HepG2 (cell line): ENCODE data around the gene FFAR2. TPM values are rescaled to one million over a fixed set of nuclear protein-coding genes. Genes with fewer than 3 reads are reported as not detected.
A peak's percentile ranks its signal among the peaks of the same experiment; 100 is the strongest.

Experiments used
- AGO1 ChIP-seq: fragments of 200-400 bp; formaldehyde crosslinking; IDR thresholded peaks from 2 replicates; pipeline ENCODE4 v1.6.1; 2017; ENCODE audit warnings: mild to moderate bottlenecking, low read depth, low read length, moderate library complexity; ENCODE audit not compliant: poor library complexity, severe bottlenecking
- HMG20B ChIP-seq: conservative IDR thresholded peaks from 2 replicates; pipeline ENCODE4 v1.6.1; 2016; ENCODE audit warnings: missing genetic modification reagents, missing compliant biosample characterization
- MATR3 ChIP-seq: sonication (generic); formaldehyde crosslinking; IDR thresholded peaks from 2 replicates; pipeline ENCODE4 v1.4.0; 2020; ENCODE audit warnings: missing genetic modification reagents
- MAZ ChIP-seq, 2 experiments: sonication (generic) in 1 of 2; formaldehyde crosslinking in 1 of 2; IDR thresholded peaks; 2 replicates each; pipeline versions ENCODE4 v1.5.0 to v1.6.1; 2012 to 2020; ENCODE audit warnings: low read depth in 2 of 2, mild to moderate bottlenecking in 2 of 2, borderline replicate concordance in 1 of 2, improper control_type of control experiment in 1 of 2, low read length in 1 of 2, missing genetic modification reagents in 1 of 2, moderate library complexity in 1 of 2
- MED13 ChIP-seq: sonication (generic); formaldehyde crosslinking; IDR thresholded peaks from 2 replicates; pipeline ENCODE4 v1.5.0; 2020; ENCODE audit warnings: missing genetic modification reagents
- MXI1 ChIP-seq: IDR thresholded peaks from 3 replicates; pipeline ENCODE4 v1.6.1; 2012; ENCODE audit warnings: low read depth, low read length, inconsistent platforms, borderline replicate concordance
- NCOA2 ChIP-seq: sonication (generic); formaldehyde crosslinking; IDR thresholded peaks from 2 replicates; pipeline ENCODE4 v1.8.0; 2022; ENCODE audit warnings: inconsistent platforms
- PRMT3 ChIP-seq: sonication (generic); formaldehyde crosslinking; IDR thresholded peaks from 2 replicates; pipeline ENCODE4 v1.8.1; 2022; ENCODE audit warnings: low read depth, mild to moderate bottlenecking, moderate library complexity, missing genetic modification reagents, borderline replicate concordance
- TEAD2 ChIP-seq: sonication (generic); formaldehyde crosslinking; IDR thresholded peaks from 2 replicates; pipeline ENCODE4 v1.9.0; 2021; ENCODE audit warnings: missing genetic modification reagents
- ZFAT ChIP-seq: sonication (generic); formaldehyde crosslinking; conservative IDR thresholded peaks from 2 replicates; pipeline ENCODE4 v1.8.1; 2023; ENCODE audit warnings: missing genetic modification reagents, inconsistent platforms
- ZFP36L2 ChIP-seq: sonication (generic); formaldehyde crosslinking; IDR thresholded peaks from 2 replicates; pipeline ENCODE4 v1.4.0; 2020; ENCODE audit warnings: missing genetic modification reagents
- ZIK1 ChIP-seq: sonication (generic); formaldehyde crosslinking; IDR thresholded peaks from 2 replicates; pipeline ENCODE4 v1.5.0; 2020; ENCODE audit warnings: mild to moderate bottlenecking, low read depth, missing genetic modification reagents, borderline replicate concordance
- ZNF160 ChIP-seq: sonication (generic); formaldehyde crosslinking; IDR thresholded peaks from 2 replicates; pipeline ENCODE4 v1.8.0; 2022; ENCODE audit warnings: mild to moderate bottlenecking, inconsistent platforms, missing genetic modification reagents
- ZNF264 ChIP-seq: sonication (generic); formaldehyde crosslinking; IDR thresholded peaks from 2 replicates; pipeline ENCODE4 v1.4.0; 2020; ENCODE audit warnings: missing genetic modification reagents
- ZNF431 ChIP-seq: sonication (generic); formaldehyde crosslinking; IDR thresholded peaks from 2 replicates; pipeline ENCODE4 v1.9.0; 2022; ENCODE audit warnings: missing genetic modification reagents, low read depth, mild to moderate bottlenecking, borderline replicate concordance
- polyA plus RNA-seq, 8 experiments: library from polyadenylated mRNA; depleted of rRNA in 3 of 8; stranded (reverse) in 7 of 8; unstranded in 1 of 8; fragments of >200 nt; fragmentation: Illumina TruSeq in 4 of 8; extraction: Trizol in 4 of 8; gene quantifications; 2 replicates each; pipeline versions ENCODE4 v1.2.1 to v1.2.3, GENCODE V29; 2011 to 2016; ENCODE audit warnings: low read depth in 4 of 8, missing spikeins in 1 of 8, mixed read lengths in 1 of 8; ENCODE audit not compliant: insufficient read depth in 1 of 8
- total RNA-seq, 5 experiments: library from RNA; depleted of rRNA; stranded (reverse); fragments of >200 nt; fragmentation: Illumina TruSeq; extraction: Trizol; gene quantifications; 2 replicates each; pipeline ENCODE4 v1.2.3, GENCODE V29; 2016; ENCODE audit warnings: low read depth in 1 of 5
- TF ChIP-seq, protein P1 (sequence below): sonication (generic); formaldehyde crosslinking; IDR thresholded peaks from 2 replicates; pipeline ENCODE4 v1.4.0; 2020; ENCODE audit warnings: missing genetic modification reagents
- TF ChIP-seq, protein P2 (sequence below): sonication (generic); formaldehyde crosslinking; IDR thresholded peaks from 2 replicates; pipeline ENCODE4 v1.8.1; 2023; ENCODE audit warnings: missing genetic modification reagents, mild to moderate bottlenecking, borderline replicate concordance
- TF ChIP-seq, protein P3 (sequence below): sonication (generic); formaldehyde crosslinking; IDR thresholded peaks from 2 replicates; pipeline ENCODE4 v1.8.0; 2023; ENCODE audit warnings: mild to moderate bottlenecking, missing genetic modification reagents
- TF ChIP-seq, protein P4 (sequence below), 2 experiments: fragments of 450-650 bp in 1 of 2; sonication (generic) in 1 of 2; formaldehyde crosslinking; IDR thresholded peaks; 2 replicates each; pipeline versions ENCODE4 v1.5.0 to v1.8.0; 2020 to 2022; ENCODE audit warnings: mild to moderate bottlenecking in 1 of 2, missing genetic modification reagents in 1 of 2
- TF ChIP-seq, protein P5 (sequence below): sonication (generic); formaldehyde crosslinking; IDR thresholded peaks from 2 replicates; pipeline ENCODE4 v1.8.0; 2022; ENCODE audit warnings: missing genetic modification reagents, mild to moderate bottlenecking, moderate library complexity, borderline replicate concordance
- TF ChIP-seq, protein P6 (sequence below): sonication (generic); formaldehyde crosslinking; IDR thresholded peaks from 2 replicates; pipeline ENCODE4 v1.4.0; 2020; ENCODE audit warnings: missing genetic modification reagents, borderline replicate concordance

FFAR2 gene
- total and polyA plus RNA-seq, 2 of the 13 experiments (the other 11 are each of a cell fraction or from before 2014, with no cell fraction given): 0.12 TPM; not detected in 1

DNA sequence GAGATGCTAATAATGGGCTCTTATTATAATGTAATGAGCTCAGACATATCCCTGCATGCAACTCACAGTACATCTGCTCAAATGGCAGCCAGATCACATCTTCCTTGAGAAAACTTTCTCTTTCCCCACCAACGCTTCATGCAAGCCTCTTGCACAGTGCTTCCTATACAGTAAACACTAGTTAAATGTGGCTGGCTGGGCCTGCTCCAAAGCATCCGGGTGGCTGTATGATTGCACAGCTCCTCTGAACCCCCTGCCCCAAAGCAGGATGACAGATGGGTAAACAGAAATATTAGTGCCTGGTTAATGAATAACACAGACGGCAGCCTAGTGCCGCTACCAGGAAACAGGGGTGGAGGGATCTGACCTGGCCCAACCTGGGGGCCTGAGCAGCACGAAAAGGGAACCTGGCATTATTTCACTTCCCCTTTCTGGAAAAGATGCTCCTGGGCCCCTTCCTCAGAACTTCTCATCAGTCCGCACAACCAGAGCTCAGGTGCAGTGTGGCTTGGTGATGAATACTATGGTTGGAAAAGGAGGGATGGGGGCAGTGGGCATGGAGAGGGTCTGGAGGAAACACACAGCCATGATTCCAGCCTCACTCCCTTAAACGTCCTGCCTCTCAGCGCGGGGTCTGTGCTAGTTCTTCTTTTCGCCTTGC, 10.8 kb downstream of the FFAR2 start (continued):
- TF ChIP-seq PRMT3 (CRISPR knock-in tag) (no peak), NCOA2 (peak; percentile 73), ZFAT (CRISPR knock-in tag) (no peak), HMG20B (CRISPR knock-in tag) (no peak), MATR3 (CRISPR knock-in tag) (no peak), ZNF431 (CRISPR knock-in tag) (no peak), ZFP36L2 (CRISPR knock-in tag) (no peak), MED13 (no peak), MAZ (IDR thresholded peaks at IDR 0.05; ENCODE audit: borderline replicate concordance, low read depth, low read length) (0 out of 2 replicates have a peak, but pooled peaks have one; percentile 32), MAZ (CRISPR knock-in tag; IDR thresholded peaks at IDR 0.05; ENCODE audit: low read depth) (0 out of 2 replicates have a peak, but pooled peaks have one; percentile 5), ZNF264 (CRISPR knock-in tag) (peak; percentile 79), MXI1 (peak; percentile 44; the same call in 1 of the 3 replicates), ZNF160 (CRISPR knock-in tag) (no peak), TEAD2 (CRISPR knock-in tag) (no peak), ZIK1 (CRISPR knock-in tag) (no peak), AGO1 (no peak)
- TF ChIP-seq, protein P1, sequence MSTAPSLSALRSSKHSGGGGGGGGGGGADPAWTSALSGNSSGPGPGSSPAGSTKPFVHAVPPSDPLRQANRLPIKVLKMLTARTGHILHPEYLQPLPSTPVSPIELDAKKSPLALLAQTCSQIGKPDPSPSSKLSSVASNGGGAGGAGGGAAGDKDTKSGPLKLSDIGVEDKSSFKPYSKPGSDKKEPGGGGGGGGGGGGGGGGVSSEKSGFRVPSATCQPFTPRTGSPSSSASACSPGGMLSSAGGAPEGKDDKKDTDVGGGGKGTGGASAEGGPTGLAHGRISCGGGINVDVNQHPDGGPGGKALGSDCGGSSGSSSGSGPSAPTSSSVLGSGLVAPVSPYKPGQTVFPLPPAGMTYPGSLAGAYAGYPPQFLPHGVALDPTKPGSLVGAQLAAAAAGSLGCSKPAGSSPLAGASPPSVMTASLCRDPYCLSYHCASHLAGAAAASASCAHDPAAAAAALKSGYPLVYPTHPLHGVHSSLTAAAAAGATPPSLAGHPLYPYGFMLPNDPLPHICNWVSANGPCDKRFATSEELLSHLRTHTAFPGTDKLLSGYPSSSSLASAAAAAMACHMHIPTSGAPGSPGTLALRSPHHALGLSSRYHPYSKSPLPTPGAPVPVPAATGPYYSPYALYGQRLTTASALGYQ: peak; percentile 63; the same call in 1 of the 2 replicates
- TF ChIP-seq, protein P2, sequence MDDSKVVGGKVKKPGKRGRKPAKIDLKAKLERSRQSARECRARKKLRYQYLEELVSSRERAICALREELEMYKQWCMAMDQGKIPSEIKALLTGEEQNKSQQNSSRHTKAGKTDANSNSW (CRISPR knock-in tag): no peak
- TF ChIP-seq, protein P3, sequence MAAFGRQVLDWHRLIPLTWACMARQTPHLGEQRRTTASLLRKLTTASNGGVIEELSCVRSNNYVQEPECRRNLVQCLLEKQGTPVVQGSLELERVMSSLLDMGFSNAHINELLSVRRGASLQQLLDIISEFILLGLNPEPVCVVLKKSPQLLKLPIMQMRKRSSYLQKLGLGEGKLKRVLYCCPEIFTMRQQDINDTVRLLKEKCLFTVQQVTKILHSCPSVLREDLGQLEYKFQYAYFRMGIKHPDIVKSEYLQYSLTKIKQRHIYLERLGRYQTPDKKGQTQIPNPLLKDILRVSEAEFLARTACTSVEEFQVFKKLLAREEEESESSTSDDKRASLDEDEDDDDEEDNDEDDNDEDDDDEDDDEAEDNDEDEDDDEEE (CRISPR knock-in tag): no peak
- TF ChIP-seq, protein P4, sequence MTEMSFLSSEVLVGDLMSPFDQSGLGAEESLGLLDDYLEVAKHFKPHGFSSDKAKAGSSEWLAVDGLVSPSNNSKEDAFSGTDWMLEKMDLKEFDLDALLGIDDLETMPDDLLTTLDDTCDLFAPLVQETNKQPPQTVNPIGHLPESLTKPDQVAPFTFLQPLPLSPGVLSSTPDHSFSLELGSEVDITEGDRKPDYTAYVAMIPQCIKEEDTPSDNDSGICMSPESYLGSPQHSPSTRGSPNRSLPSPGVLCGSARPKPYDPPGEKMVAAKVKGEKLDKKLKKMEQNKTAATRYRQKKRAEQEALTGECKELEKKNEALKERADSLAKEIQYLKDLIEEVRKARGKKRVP (CRISPR knock-in tag; IDR thresholded peaks at IDR 0.05): peak in 1 of 2 experiments; percentile 23; a peak in 1 of 4 replicates
- TF ChIP-seq, protein P5, sequence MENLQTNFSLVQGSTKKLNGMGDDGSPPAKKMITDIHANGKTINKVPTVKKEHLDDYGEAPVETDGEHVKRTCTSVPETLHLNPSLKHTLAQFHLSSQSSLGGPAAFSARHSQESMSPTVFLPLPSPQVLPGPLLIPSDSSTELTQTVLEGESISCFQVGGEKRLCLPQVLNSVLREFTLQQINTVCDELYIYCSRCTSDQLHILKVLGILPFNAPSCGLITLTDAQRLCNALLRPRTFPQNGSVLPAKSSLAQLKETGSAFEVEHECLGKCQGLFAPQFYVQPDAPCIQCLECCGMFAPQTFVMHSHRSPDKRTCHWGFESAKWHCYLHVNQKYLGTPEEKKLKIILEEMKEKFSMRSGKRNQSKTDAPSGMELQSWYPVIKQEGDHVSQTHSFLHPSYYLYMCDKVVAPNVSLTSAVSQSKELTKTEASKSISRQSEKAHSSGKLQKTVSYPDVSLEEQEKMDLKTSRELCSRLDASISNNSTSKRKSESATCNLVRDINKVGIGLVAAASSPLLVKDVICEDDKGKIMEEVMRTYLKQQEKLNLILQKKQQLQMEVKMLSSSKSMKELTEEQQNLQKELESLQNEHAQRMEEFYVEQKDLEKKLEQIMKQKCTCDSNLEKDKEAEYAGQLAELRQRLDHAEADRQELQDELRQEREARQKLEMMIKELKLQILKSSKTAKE: 0 out of 2 replicates have a peak, but pooled peaks have one; percentile 75
- TF ChIP-seq, protein P6, sequence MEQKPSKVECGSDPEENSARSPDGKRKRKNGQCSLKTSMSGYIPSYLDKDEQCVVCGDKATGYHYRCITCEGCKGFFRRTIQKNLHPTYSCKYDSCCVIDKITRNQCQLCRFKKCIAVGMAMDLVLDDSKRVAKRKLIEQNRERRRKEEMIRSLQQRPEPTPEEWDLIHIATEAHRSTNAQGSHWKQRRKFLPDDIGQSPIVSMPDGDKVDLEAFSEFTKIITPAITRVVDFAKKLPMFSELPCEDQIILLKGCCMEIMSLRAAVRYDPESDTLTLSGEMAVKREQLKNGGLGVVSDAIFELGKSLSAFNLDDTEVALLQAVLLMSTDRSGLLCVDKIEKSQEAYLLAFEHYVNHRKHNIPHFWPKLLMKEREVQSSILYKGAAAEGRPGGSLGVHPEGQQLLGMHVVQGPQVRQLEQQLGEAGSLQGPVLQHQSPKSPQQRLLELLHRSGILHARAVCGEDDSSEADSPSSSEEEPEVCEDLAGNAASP (CRISPR knock-in tag): peak; percentile 85; the same call in 1 of the 2 replicates
